HFFc6 (cell line): ENCODE results near the gene C7orf57. TPM values are rescaled to one million over a fixed set of nuclear protein-coding genes. Genes with fewer than 3 reads are reported as not detected.

Experiments
- DNase-seq: peaks from one replicate; pipeline ENCODE4 v3.0.0-alpha.2; 2018
- H3K27ac Mint-ChIP-seq: 2 replicates; pipeline ENCODE4 v1.8.0; 2020; ENCODE audit warnings: mild to moderate bottlenecking, mixed read lengths
- H3K27me3 Mint-ChIP-seq: 2 replicates; pipeline ENCODE4 v1.8.0; 2021; ENCODE audit warnings: mild to moderate bottlenecking, moderate library complexity, mixed read lengths; ENCODE audit not compliant: insufficient read depth
- H3K36me3 Mint-ChIP-seq: 2 replicates; pipeline ENCODE4 v1.8.0; 2021; ENCODE audit warnings: low read depth, mixed read lengths
- H3K4me1 Mint-ChIP-seq: 2 replicates; pipeline ENCODE4 v1.8.0; 2020; ENCODE audit warnings: low read depth, mixed read lengths
- H3K4me3 Mint-ChIP-seq: 2 replicates; pipeline ENCODE4 v1.8.0; 2020; ENCODE audit warnings: mild to moderate bottlenecking, moderate library complexity, mixed read lengths
- H3K9me3 Mint-ChIP-seq: 2 replicates; pipeline ENCODE4 v1.8.0; 2020; ENCODE audit warnings: mild to moderate bottlenecking, mixed read lengths
- total RNA-seq, 6 experiments: library from RNA; stranded (reverse); fragmentation: NEBNext Ultra II Directional; extraction: Animal tissue kit (Norgen Biotek cat#: 25700); gene quantifications; 2 replicates in 1 of 6; 3 replicates in 5 of 6; pipeline ENCODE4 v1.2.3, GENCODE V29; 2021
- TF ChIP-seq, protein P1 (sequence below): fragments of 200-600 bp; sonication (generic); IDR thresholded peaks from 2 replicates; pipeline ENCODE4 v1.5.0; 2021; ENCODE audit warnings: antibody characterized with exemption, mild to moderate bottlenecking

C7orf57 gene
- total RNA-seq, 6 experiments from 2014 or later, result 0.14 TPM; not detected in 5

DNA sequence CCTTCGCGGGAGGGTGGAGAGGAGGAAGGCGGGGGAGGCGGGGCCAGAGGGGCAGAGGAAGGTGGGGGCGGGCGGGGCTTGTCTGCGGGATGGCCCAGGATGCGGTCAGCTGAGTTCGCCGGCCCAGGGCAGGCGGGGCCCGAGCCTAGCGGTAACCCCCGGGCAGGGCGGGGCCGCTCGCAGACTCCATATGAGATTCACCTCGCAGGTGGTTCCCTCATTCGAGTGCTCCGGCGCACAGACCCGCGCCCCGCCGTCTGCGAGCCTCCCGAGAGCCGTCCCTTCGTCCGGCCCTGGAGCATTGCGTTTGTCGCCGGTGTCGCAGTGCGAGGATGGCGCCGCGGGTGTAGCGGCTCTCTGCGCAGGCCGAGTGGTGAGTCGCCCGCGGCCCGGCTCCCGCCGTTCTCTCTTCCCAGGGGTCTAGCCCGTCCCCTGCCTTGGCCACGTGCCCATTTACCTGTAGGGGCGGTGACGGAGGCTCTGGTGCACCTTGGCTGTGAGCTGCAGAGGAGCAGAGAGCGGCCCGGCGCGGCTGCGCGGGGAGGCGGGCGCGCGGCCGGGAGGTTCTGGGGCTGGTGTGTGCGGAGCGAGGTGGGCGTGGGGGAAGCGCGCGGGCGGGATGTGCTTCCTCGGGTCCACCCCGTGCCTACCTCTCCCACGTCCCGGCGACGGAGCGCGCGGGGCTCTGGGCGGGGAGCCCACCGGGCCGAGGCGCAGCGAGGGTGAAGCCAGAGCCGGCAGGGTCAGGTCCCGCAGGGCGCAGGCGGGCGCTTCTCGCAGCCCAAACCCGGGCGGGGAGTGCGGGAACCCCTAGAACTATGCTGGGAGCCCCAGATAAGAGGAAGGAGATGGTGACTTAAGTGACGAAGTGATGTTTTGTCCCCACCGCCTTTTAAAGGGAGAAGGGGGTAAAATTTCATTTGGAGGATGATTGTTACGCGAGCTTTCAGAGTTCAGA lies 54.0 kb downstream of the C7orf57 start, which contains the start of gene UPP1:
Gene UPP1, plus strand, starts transcription at position 220 of the 958 bp plus-strand sequence. CDS start 5,519 bp downstream, outside the sequence.
- Mint-ChIP-seq H3K4me3 (peak within 1 kb of the TSS; percentile 93), H3K9me3 (no peaks in the 10 kb centered on the region), H3K36me3 (peaks cover 23% of the 10 kb centered on the region), H3K27ac (peak within 1 kb of the TSS; percentile 95), H3K4me1 (peaks cover 80% of the 10 kb centered on the region), H3K27me3 (peaks cover 5% of the 10 kb centered on the region)
- TF ChIP-seq, protein P1, sequence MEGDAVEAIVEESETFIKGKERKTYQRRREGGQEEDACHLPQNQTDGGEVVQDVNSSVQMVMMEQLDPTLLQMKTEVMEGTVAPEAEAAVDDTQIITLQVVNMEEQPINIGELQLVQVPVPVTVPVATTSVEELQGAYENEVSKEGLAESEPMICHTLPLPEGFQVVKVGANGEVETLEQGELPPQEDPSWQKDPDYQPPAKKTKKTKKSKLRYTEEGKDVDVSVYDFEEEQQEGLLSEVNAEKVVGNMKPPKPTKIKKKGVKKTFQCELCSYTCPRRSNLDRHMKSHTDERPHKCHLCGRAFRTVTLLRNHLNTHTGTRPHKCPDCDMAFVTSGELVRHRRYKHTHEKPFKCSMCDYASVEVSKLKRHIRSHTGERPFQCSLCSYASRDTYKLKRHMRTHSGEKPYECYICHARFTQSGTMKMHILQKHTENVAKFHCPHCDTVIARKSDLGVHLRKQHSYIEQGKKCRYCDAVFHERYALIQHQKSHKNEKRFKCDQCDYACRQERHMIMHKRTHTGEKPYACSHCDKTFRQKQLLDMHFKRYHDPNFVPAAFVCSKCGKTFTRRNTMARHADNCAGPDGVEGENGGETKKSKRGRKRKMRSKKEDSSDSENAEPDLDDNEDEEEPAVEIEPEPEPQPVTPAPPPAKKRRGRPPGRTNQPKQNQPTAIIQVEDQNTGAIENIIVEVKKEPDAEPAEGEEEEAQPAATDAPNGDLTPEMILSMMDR, result no peak
- no peak for DNase-seq

DNA sequence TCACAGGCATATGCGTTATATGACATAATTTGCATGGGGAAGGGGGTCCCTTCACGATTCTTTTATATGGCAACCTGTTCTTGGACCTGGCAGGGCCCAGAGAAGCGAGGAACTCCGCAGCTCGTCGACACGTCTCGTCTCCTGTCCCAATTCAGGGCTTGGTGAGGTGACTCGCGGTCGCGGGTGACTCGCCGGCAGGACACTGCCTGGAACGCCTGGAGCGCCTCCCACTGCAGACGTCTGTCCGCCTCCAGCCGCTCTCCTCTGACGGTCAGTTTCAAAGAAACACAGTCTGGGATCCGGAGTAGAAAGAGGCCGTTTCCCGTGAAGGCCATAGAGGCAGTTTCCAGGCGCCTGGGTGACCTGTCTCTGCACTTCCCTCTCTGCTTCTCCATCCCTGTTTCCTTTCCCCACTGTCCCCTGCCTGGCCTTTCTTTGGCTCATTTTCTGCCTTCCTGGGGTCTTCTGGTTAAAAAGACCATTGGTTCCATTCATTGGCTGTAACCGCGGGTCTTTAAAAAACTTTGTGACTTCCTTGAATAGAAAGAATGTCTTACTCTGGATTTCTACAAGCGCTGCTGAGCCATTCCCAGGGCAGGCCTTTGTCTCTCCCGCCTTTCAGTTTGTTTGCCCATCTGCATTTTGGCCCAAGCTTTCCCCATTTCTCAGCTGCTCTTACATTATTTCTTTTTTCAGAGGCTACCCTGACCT lies 54.9 kb downstream of the C7orf57 start:
- Mint-ChIP-seq H3K4me3 (peak overlapping the region; percentile 93), H3K27me3 (peaks cover 9% of the 10 kb centered on the region), H3K9me3 (no peaks in the 10 kb centered on the region), H3K4me1 (peaks cover 80% of the 10 kb centered on the region), H3K36me3 (peaks cover 29% of the 10 kb centered on the region), H3K27ac (peak overlapping the region; percentile 95; the same call in 1 of the 2 replicates)
- no peak for DNase-seq
- TF ChIP-seq, protein P1, result no peak

GRCh38 chr7:48091506-48092433 lies 56.4 kb downstream of the C7orf57 start:
- Mint-ChIP-seq H3K27ac (peak overlapping the region; percentile 16; the same call in 1 of the 2 replicates), H3K36me3 (peaks cover 32% of the 10 kb centered on the region), H3K4me3 (peak overlapping the region; percentile 93), H3K9me3 (no peaks in the 10 kb centered on the region), H3K4me1 (peaks cover 78% of the 10 kb centered on the region), H3K27me3 (peaks cover 9% of the 10 kb centered on the region)
- DNase-seq, result no peak
- TF ChIP-seq, protein P1, result peak; percentile 12; the same call in 1 of the 2 replicates

- H3K4me3 Mint-ChIP-seq, result peak overlapping the region; percentile 33; the same call in 1 of the 2 replicates
- H3K27me3 Mint-ChIP-seq, result peaks cover 5% of the 10 kb centered on the region
- TF ChIP-seq, protein P1, result no peak
- peaks cover 73% of the 10 kb centered on the region for H3K4me1 Mint-ChIP-seq
- DNase-seq, result peak; percentile 71
- H3K27ac Mint-ChIP-seq, result peak overlapping the region; percentile 70
- H3K9me3 Mint-ChIP-seq, result no peaks in the 10 kb centered on the region
- peaks cover 32% of the 10 kb centered on the region for H3K36me3 Mint-ChIP-seq
These were observed 59.5 kb downstream of the C7orf57 start for GRCh38 chr7:48094861-48095293.
